IMR-90 (cell line): ENCODE data around the gene POLR2E. TPM values are rescaled to one million over a fixed set of nuclear protein-coding genes. Genes with fewer than 3 reads are reported as not detected.

Source experiments
- ATAC-seq: fragments of 200-7000 bp; cut with Tn5 transposase; 2 replicates; pipeline ENCODE4 v1.9.1; 2020; ENCODE audit warnings: low read depth, mild to moderate bottlenecking, moderate library complexity
- BruUV-seq: library from RNA; stranded (reverse); fragments of 400-500 nt; replicated peaks from 2 replicates; lab custom pipeline; 2021; lab: Mats Ljungman, UMichigan
- CTCF ChIA-PET: fragments of 300-600 bp; formaldehyde crosslinking; extraction: SDS; loops from one replicate; lab custom pipeline; 2021; ENCODE audit warnings: antibody characterized with exemption; lab: Yijun Ruan, JAX
- POLR2A ChIA-PET: fragments of 300-600 bp; sonication (Branson Sonifier 250); formaldehyde crosslinking; loops from one replicate; lab custom pipeline; 2022; ENCODE audit warnings: antibody characterized with exemption; ENCODE audit not compliant: unreplicated experiment; lab: Charles Lee
- DNase-seq: peaks from one replicate; pipeline ENCODE4 v3.0.0; 2013
- H2AFZ ChIP-seq: replicated peaks from 2 replicates; pipeline ENCODE3; 2013; ENCODE audit warnings: low read length, mild to moderate bottlenecking; ENCODE audit not compliant: poor library complexity
- H2AK5ac ChIP-seq: 2 replicates; pipeline ENCODE4 v1.6.1; 2013; ENCODE audit warnings: low read depth, low read length, inconsistent platforms
- H2AK9ac ChIP-seq: replicated peaks from 2 replicates; pipeline ENCODE3; 2013; ENCODE audit warnings: mild to moderate bottlenecking, low read depth, low read length, moderate library complexity; ENCODE audit not compliant: poor library complexity
- H2BK120ac ChIP-seq: 2 replicates; pipeline ENCODE4 v1.6.1; 2013; ENCODE audit warnings: low read depth, low read length, inconsistent platforms
- H2BK15ac ChIP-seq: 3 replicates; pipeline ENCODE4 v1.6.1; 2013; ENCODE audit warnings: low read depth, low read length, inconsistent platforms
- H2BK20ac ChIP-seq: 2 replicates; pipeline ENCODE4 v1.6.1; 2013; ENCODE audit warnings: low read depth, mild to moderate bottlenecking, inconsistent platforms, low read length, moderate library complexity
- H2BK5ac ChIP-seq: 2 replicates; pipeline ENCODE4 v1.6.1; 2013; ENCODE audit warnings: mild to moderate bottlenecking, low read depth, low read length, inconsistent platforms; ENCODE audit not compliant: poor library complexity, severe bottlenecking
- H3K14ac ChIP-seq: replicated peaks from 2 replicates; pipeline ENCODE4 v1.6.1; 2013; ENCODE audit warnings: low read depth, low read length, inconsistent platforms
- H3K18ac ChIP-seq: 2 replicates; pipeline ENCODE4 v1.6.1; 2013; ENCODE audit warnings: low read depth, low read length, control low read depth
- H3K23ac ChIP-seq: 2 replicates; pipeline ENCODE4 v1.6.1; 2013; ENCODE audit warnings: low read depth, low read length, inconsistent platforms
- H3K27ac ChIP-seq: 2 replicates; pipeline ENCODE4 v1.5.1; 2013; ENCODE audit warnings: mild to moderate bottlenecking, control low read depth, low read length; ENCODE audit not compliant: insufficient read depth
- H3K27me3 ChIP-seq: 2 replicates; pipeline ENCODE4 v1.6.1; 2013; ENCODE audit warnings: low read length; ENCODE audit not compliant: control insufficient read depth, insufficient read depth
- H3K36me3 ChIP-seq: 2 replicates; pipeline ENCODE4 v1.6.1; 2013; ENCODE audit warnings: low read length, mixed read lengths; ENCODE audit not compliant: control insufficient read depth, insufficient read depth
- H3K4ac ChIP-seq: 2 replicates; pipeline ENCODE4 v1.6.1; 2013; ENCODE audit warnings: low read depth, low read length, inconsistent platforms
- H3K4me1 ChIP-seq: 2 replicates; pipeline ENCODE4 v1.6.1; 2013; ENCODE audit warnings: low read length, mixed read lengths; ENCODE audit not compliant: control insufficient read depth, insufficient read depth
- H3K4me2 ChIP-seq: 2 replicates; pipeline ENCODE4 v1.6.1; 2013; ENCODE audit warnings: low read depth, mild to moderate bottlenecking, control low read depth, low read length, moderate library complexity
- H3K4me3 ChIP-seq: 2 replicates; pipeline ENCODE4 v1.5.1; 2013; ENCODE audit warnings: low read depth, mild to moderate bottlenecking, control low read depth, low read length, moderate library complexity; ENCODE audit not compliant: insufficient read depth
- H3K56ac ChIP-seq: 2 replicates; pipeline ENCODE4 v1.6.1; 2013; ENCODE audit warnings: low read length, inconsistent platforms; ENCODE audit not compliant: insufficient read depth; ENCODE audit errors: extremely low read depth
- H3K79me1 ChIP-seq, 2 experiments: 2 replicates each; pipeline ENCODE4 v1.6.1; 2013; ENCODE audit warnings: low read length in 2 of 2, inconsistent platforms in 1 of 2, low read depth in 1 of 2
- H3K9ac ChIP-seq: 2 replicates; pipeline ENCODE4 v1.6.1; 2013; ENCODE audit warnings: low read depth, low read length, control low read depth
- H3K9me1 ChIP-seq: 2 replicates; pipeline ENCODE4 v1.6.1; 2013; ENCODE audit warnings: low read length, inconsistent platforms; ENCODE audit not compliant: insufficient read depth
- H3K9me3 ChIP-seq: 2 replicates; pipeline ENCODE4 v1.6.1; 2013; ENCODE audit warnings: low read length; ENCODE audit not compliant: control insufficient read depth, insufficient read depth
- H4K20me1 ChIP-seq: 2 replicates; pipeline ENCODE4 v1.6.1; 2013; ENCODE audit warnings: low read length, inconsistent platforms; ENCODE audit not compliant: insufficient read depth
- H4K5ac ChIP-seq: 2 replicates; pipeline ENCODE4 v1.6.1; 2013; ENCODE audit warnings: mild to moderate bottlenecking, low read depth, low read length, control low read depth
- H4K8ac ChIP-seq, 2 experiments: 2 replicates each; pipeline ENCODE4 v1.6.1; 2013; ENCODE audit warnings: low read depth in 2 of 2, low read length in 2 of 2, control low read depth in 1 of 2, inconsistent platforms in 1 of 2
- H4K91ac ChIP-seq: 2 replicates; pipeline ENCODE4 v1.6.1; 2013; ENCODE audit warnings: low read depth, low read length, inconsistent platforms; ENCODE audit not compliant: insufficient read depth
- BHLHE40 ChIP-seq: fragments of 150-350 bp; IDR thresholded peaks from 2 replicates; pipeline ENCODE4 v1.6.1; 2016; ENCODE audit warnings: mild to moderate bottlenecking, low read depth, low read length
- ELK1 ChIP-seq: fragments of 150-350 bp; IDR thresholded peaks from 2 replicates; pipeline ENCODE4 v1.6.1; 2016; ENCODE audit warnings: low read depth, mild to moderate bottlenecking, low read length, moderate library complexity, borderline replicate concordance
- FOS ChIP-seq: fragments of 150-350 bp; IDR thresholded peaks from 2 replicates; pipeline ENCODE4 v1.6.1; 2016; ENCODE audit warnings: low read depth, low read length
- RAD21 ChIP-seq: IDR thresholded peaks from 2 replicates; pipeline ENCODE4 v1.6.1; 2012; ENCODE audit warnings: low read length, improper control_type of control experiment
- RCOR1 ChIP-seq: IDR thresholded peaks from 2 replicates; pipeline ENCODE4 v1.6.1; 2012; ENCODE audit warnings: mild to moderate bottlenecking, low read length, improper control_type of control experiment; ENCODE audit not compliant: insufficient replicate concordance
- USF2 ChIP-seq: fragments of 150-350 bp; IDR thresholded peaks from 2 replicates; pipeline ENCODE4 v1.6.1; 2017; ENCODE audit warnings: mild to moderate bottlenecking, antibody characterized with exemption, low read length, low read depth
- WGBS, 2 experiments: methylation state at CpG; one replicate each; pipeline versions ENCODE4 v1.1.5 to v1.1.7; 2013; ENCODE audit warnings: missing lambda C conversion rate in 2 of 2; ENCODE audit not compliant: insufficient read length in 1 of 2; ENCODE audit errors: extremely low coverage in 2 of 2; 5-methylcytosine and 5-hydroxymethylcytosine counted together
- dilution Hi-C: fragments of 300-500 bp; cut with HindIII; formaldehyde crosslinking; loops from one replicate; pipeline ENCODE4 v1.14.3; 2018; ENCODE audit warnings: low sequenced_read_pairs; ENCODE audit not compliant: unreplicated experiment
- in situ Hi-C: fragments of 300-500 bp; cut with MboI; formaldehyde crosslinking; loops from 3 replicates; pipeline ENCODE4 v1.14.3; 2019; ENCODE audit warnings: low sequenced_read_pairs, inconsistent platforms, mixed read lengths
- intact Hi-C: fragments of 100-400 bp; cut with micrococcal nuclease; formaldehyde crosslinking; loops from 2 replicates; pipeline ENCODE4 v1.10.0; 2022
- polyA plus RNA-seq, 3 experiments: library from polyadenylated mRNA; depleted of rRNA; stranded (reverse); fragments of >200 nt; gene quantifications; 2 replicates each; pipeline ENCODE4 v1.2.3, GENCODE V29; 2012; ENCODE audit warnings: low replicate concordance in 1 of 3
- total RNA-seq: library from RNA; depleted of rRNA; stranded (reverse); fragments of >200 nt; gene quantifications from 2 replicates; pipeline ENCODE4 v1.2.3, GENCODE V29; 2012

POLR2E gene
- total and polyA plus RNA-seq, 2 of the 4 experiments (the other 2 are of a cell fraction): 294 to 391 TPM

GRCh38 chr19:1047696-1048147 lies 47.5 kb downstream of the POLR2E start:
- in situ Hi-C loops (no loop called here), dilution Hi-C loops (no loop called here), intact Hi-C loops (no loop called here)
- no peak for DNase-seq
- ChIA-PET POLR2A (no interaction called here), CTCF (interaction anchor here (0.7 kb wide), 1 partner anchor 32 kb away, joined by 3 read pairs; no protein-coding TSS in a partner anchor)
- no peak overlapping the region for H3K9ac ChIP-seq
- H3K36me3 ChIP-seq: no peaks in the 10 kb centered on the region
- H4K20me1 ChIP-seq: no peaks in the 10 kb centered on the region
- H3K23ac ChIP-seq: no peak overlapping the region
- H3K9me1 ChIP-seq: no peaks in the 10 kb centered on the region
- H3K4ac ChIP-seq: no peak overlapping the region
- H3K4me1 ChIP-seq: no peaks in the 10 kb centered on the region
- H3K14ac ChIP-seq: no peak overlapping the region
- H4K5ac ChIP-seq: no peak overlapping the region
- peaks cover 6% of the 10 kb centered on the region; the same call in 1 of the 2 replicates for H3K9me3 ChIP-seq
- no peak overlapping the region for H3K18ac ChIP-seq
- no peaks in the 10 kb centered on the region for H3K27me3 ChIP-seq
- no peak overlapping the region for H2AK9ac ChIP-seq
- H2BK5ac ChIP-seq: no peak overlapping the region
- no peak overlapping the region for H4K91ac ChIP-seq
- H2BK120ac ChIP-seq: no peak overlapping the region
- TF ChIP-seq RAD21 (no peak), USF2 (no peak), FOS (no peak), ELK1 (no peak), RCOR1 (no peak), BHLHE40 (no peak)
- H3K79me1 ChIP-seq: no peaks in the 10 kb centered on the region
- no peak overlapping the region for H2BK20ac ChIP-seq
- H2AFZ ChIP-seq: no peak overlapping the region
- H3K56ac ChIP-seq: no peak overlapping the region
- 93% methylated on average over 11 of the region's 20 CpGs; no CpG with 5 or more reads in 1 of the 2 experiments for WGBS, 2 experiments
- H2BK15ac ChIP-seq: no peak overlapping the region
- H2AK5ac ChIP-seq: no peak overlapping the region
- H3K4me2 ChIP-seq: no peak overlapping the region
- H4K8ac ChIP-seq: no peak overlapping the region
- no TSS peak for BruUV-seq
- H3K27ac ChIP-seq: no peak overlapping the region
- no peak overlapping the region for H3K4me3 ChIP-seq
- ATAC-seq: no peak
